Measurements from ENCODE around the gene NPPA. TPM values are rescaled to one million over a fixed set of nuclear protein-coding genes. Genes with fewer than 3 reads are reported as not detected.
A peak's percentile ranks its signal among the peaks of the same experiment; 100 is the strongest.

The NPPA gene
- polyA plus RNA-seq, 4 donors: 0.68 to 22.4 (median 1.4) TPM; not detected in 1

GRCh38 chr1:11822091-11822490 lies 25.5 kb downstream of the NPPA start:
- Histone ChIP-seq H3K4me3 (ENCODE audit: low read depth in 1 of 3, low read length in 3 of 3) (no peak overlapping the region), H3K9me3 (ENCODE audit: control insufficient read depth in 2 of 2, insufficient read depth in 1 of 2, low read depth in 1 of 2, low read length in 1 of 2) (no peaks in the 10 kb centered on the region), H3K27me3 (ENCODE audit: control insufficient read depth in 3 of 3, insufficient read depth in 3 of 3, low read length in 3 of 3) (no peaks in the 10 kb centered on the region), H3K4me1 (ENCODE audit: control insufficient read depth in 3 of 3, insufficient read depth in 2 of 3, low read depth in 1 of 3, low read length in 2 of 3) (peaks cover 0 to 2% (median 0%) of the 10 kb centered on the region in 3 donors), H3K36me3 (ENCODE audit: control insufficient read depth in 3 of 3, insufficient read depth in 2 of 3, low read depth in 1 of 3, low read length in 3 of 3) (peaks cover 12 to 68% (median 22%) of the 10 kb centered on the region in 3 donors), H3K27ac (ENCODE audit: low read depth in 1 of 3, low read length in 2 of 3) (no peak overlapping the region)
- FAIRE-seq: no peak
- WGBS, 3 donors: 91 to 97% (median 92%) methylated on average over 3 of the region's 3 CpGs
- DNase-seq: no peak

- H3K36me3 ChIP-seq (ENCODE audit: control insufficient read depth in 3 of 3, insufficient read depth in 2 of 3, low read depth in 1 of 3, low read length in 3 of 3): peaks cover 4 to 46% (median 17%) of the 10 kb centered on the region in 3 donors
- DNase-seq (peak in 1 of 2 donors; percentile 77), FAIRE-seq (no peak)
- H3K9me3 ChIP-seq (ENCODE audit: control insufficient read depth in 2 of 2, insufficient read depth in 1 of 2, low read depth in 1 of 2, low read length in 1 of 2): no peaks in the 10 kb centered on the region
- WGBS, 3 donors: 25 to 74% (median 50%) methylated on average over 12 of the region's 12 CpGs
- no peaks in the 10 kb centered on the region for H3K27me3 ChIP-seq (ENCODE audit: control insufficient read depth in 3 of 3, insufficient read depth in 3 of 3, low read length in 3 of 3)
- no peak overlapping the region for H3K4me3 ChIP-seq (ENCODE audit: low read depth in 1 of 3, low read length in 3 of 3)
- no peak overlapping the region for H3K27ac ChIP-seq (ENCODE audit: low read depth in 1 of 3, low read length in 2 of 3)
- H3K4me1 ChIP-seq (ENCODE audit: control insufficient read depth in 3 of 3, insufficient read depth in 2 of 3, low read depth in 1 of 3, low read length in 2 of 3): peaks cover 0 to 2% (median 0%) of the 10 kb centered on the region in 3 donors
These were observed 30.4 kb downstream of the NPPA start for GRCh38 chr1:11817192-11817591.

- H3K27me3 ChIP-seq (ENCODE audit: control insufficient read depth in 3 of 3, insufficient read depth in 3 of 3, low read length in 3 of 3): no peaks in the 10 kb centered on the region
- no peak overlapping the region for H3K27ac ChIP-seq (ENCODE audit: low read depth in 1 of 3, low read length in 2 of 3)
- no peak for FAIRE-seq
- no peak overlapping the region for H3K4me3 ChIP-seq (ENCODE audit: low read depth in 1 of 3, low read length in 3 of 3)
- WGBS, 3 donors: 84 to 92% (median 90%) methylated on average over 5 of the region's 5 CpGs
- no peaks in the 10 kb centered on the region for H3K9me3 ChIP-seq (ENCODE audit: control insufficient read depth in 2 of 2, insufficient read depth in 1 of 2, low read depth in 1 of 2, low read length in 1 of 2)
- H3K36me3 ChIP-seq (ENCODE audit: control insufficient read depth in 3 of 3, insufficient read depth in 2 of 3, low read depth in 1 of 3, low read length in 3 of 3): peaks cover 7 to 56% (median 17%) of the 10 kb centered on the region in 3 donors
- peaks cover 0 to 2% (median 0%) of the 10 kb centered on the region in 3 donors for H3K4me1 ChIP-seq (ENCODE audit: control insufficient read depth in 3 of 3, insufficient read depth in 2 of 3, low read depth in 1 of 3, low read length in 2 of 3)
- DNase-seq: no peak
These were observed 34.6 kb downstream of the NPPA start for GRCh38 chr1:11813021-11813420.

GRCh38 chr1:11807133-11807532 lies 40.5 kb downstream of the NPPA start:
- H3K27me3 ChIP-seq (ENCODE audit: control insufficient read depth in 3 of 3, insufficient read depth in 3 of 3, low read length in 3 of 3): no peaks in the 10 kb centered on the region
- peak overlapping the region in 2 of 3 donors; percentile 68 to 82 for H3K4me3 ChIP-seq (ENCODE audit: low read depth in 1 of 3, low read length in 3 of 3)
- DNase-seq (peak; percentile 42 to 54), FAIRE-seq (no peak)
- peak overlapping the region; percentile 85 to 98 (median 91) for H3K27ac ChIP-seq (ENCODE audit: low read depth in 1 of 3, low read length in 2 of 3)
- peaks cover 2 to 35% (median 6%) of the 10 kb centered on the region in 3 donors for H3K4me1 ChIP-seq (ENCODE audit: control insufficient read depth in 3 of 3, insufficient read depth in 2 of 3, low read depth in 1 of 3, low read length in 2 of 3)
- WGBS, 3 donors: 5 to 45% (median 23%) methylated on average over 2 of the region's 2 CpGs
- no peaks in the 10 kb centered on the region for H3K9me3 ChIP-seq (ENCODE audit: control insufficient read depth in 2 of 2, insufficient read depth in 1 of 2, low read depth in 1 of 2, low read length in 1 of 2)
- peaks cover 2 to 25% (median 7%) of the 10 kb centered on the region in 3 donors for H3K36me3 ChIP-seq (ENCODE audit: control insufficient read depth in 3 of 3, insufficient read depth in 2 of 3, low read depth in 1 of 3, low read length in 3 of 3)

- DNase-seq (peak in 1 of 2 donors; percentile 58), FAIRE-seq (no peak)
- 0 to 1% (median 1%) methylated on average over 19 to 20 of the region's 20 CpGs for WGBS, 3 donors
- no peaks in the 10 kb centered on the region for H3K9me3 ChIP-seq (ENCODE audit: control insufficient read depth in 2 of 2, insufficient read depth in 1 of 2, low read depth in 1 of 2, low read length in 1 of 2)
- H3K4me3 ChIP-seq (ENCODE audit: low read depth in 1 of 3, low read length in 3 of 3): peak overlapping the region; percentile 59 to 82 (median 68)
- H3K27ac ChIP-seq (ENCODE audit: low read depth in 1 of 3, low read length in 2 of 3): peak overlapping the region; percentile 85 to 98 (median 91)
- H3K36me3 ChIP-seq (ENCODE audit: control insufficient read depth in 3 of 3, insufficient read depth in 2 of 3, low read depth in 1 of 3, low read length in 3 of 3): peaks cover 0 to 21% (median 7%) of the 10 kb centered on the region in 3 donors
- H3K27me3 ChIP-seq (ENCODE audit: control insufficient read depth in 3 of 3, insufficient read depth in 3 of 3, low read length in 3 of 3): no peaks in the 10 kb centered on the region
- peaks cover 2 to 39% (median 6%) of the 10 kb centered on the region in 3 donors for H3K4me1 ChIP-seq (ENCODE audit: control insufficient read depth in 3 of 3, insufficient read depth in 2 of 3, low read depth in 1 of 3, low read length in 2 of 3)
These were observed 41.2 kb downstream of the NPPA start for GRCh38 chr1:11806307-11806936.

GRCh38 chr1:11805422-11806306 lies 41.9 kb downstream of the NPPA start, which contains the start of the genes CLCN6 and MTHFR:
Gene CLCN6 (plus strand): TSS chr1:11806191. CDS start chr1:11806263, 72 bp downstream.
Gene MTHFR (minus strand): TSS chr1:11805964. CDS start chr1:11803116, 2,848 bp downstream.
- Histone ChIP-seq H3K27me3 (ENCODE audit: control insufficient read depth in 3 of 3, insufficient read depth in 3 of 3, low read length in 3 of 3) (no peaks in the 10 kb centered on the region), H3K4me1 (ENCODE audit: control insufficient read depth in 3 of 3, insufficient read depth in 2 of 3, low read depth in 1 of 3, low read length in 2 of 3) (peaks cover 2 to 39% (median 6%) of the 10 kb centered on the region in 3 donors), H3K36me3 (ENCODE audit: control insufficient read depth in 3 of 3, insufficient read depth in 2 of 3, low read depth in 1 of 3, low read length in 3 of 3) (peaks cover 0 to 22% (median 12%) of the 10 kb centered on the region in 3 donors), H3K27ac (ENCODE audit: low read depth in 1 of 3, low read length in 2 of 3) (peak within 1 kb of the TSS; percentile 90 to 98 (median 92)), H3K4me3 (ENCODE audit: low read depth in 1 of 3, low read length in 3 of 3) (peak within 1 kb of the TSS; percentile 62 to 82 (median 68)), H3K9me3 (ENCODE audit: control insufficient read depth in 2 of 2, insufficient read depth in 1 of 2, low read depth in 1 of 2, low read length in 1 of 2) (no peaks in the 10 kb centered on the region)
- FAIRE-seq (no peak), DNase-seq (peak; percentile 100)
- WGBS, 3 donors: 0 to 1% (median 1%) methylated on average over 59 to 72 of the region's 72 CpGs

GRCh38 chr1:11804666-11805421 lies 42.7 kb downstream of the NPPA start:
- H3K36me3 ChIP-seq (ENCODE audit: control insufficient read depth in 3 of 3, insufficient read depth in 2 of 3, low read depth in 1 of 3, low read length in 3 of 3): peaks cover 0 to 26% (median 16%) of the 10 kb centered on the region in 3 donors
- peak overlapping the region; percentile 90 to 98 (median 92) for H3K27ac ChIP-seq (ENCODE audit: low read depth in 1 of 3, low read length in 2 of 3)
- WGBS, 3 donors: 2 to 7% (median 4%) methylated on average over 17 of the region's 17 CpGs
- FAIRE-seq: no peak
- peak; percentile 70 to 80 for DNase-seq
- H3K4me1 ChIP-seq (ENCODE audit: control insufficient read depth in 3 of 3, insufficient read depth in 2 of 3, low read depth in 1 of 3, low read length in 2 of 3): peaks cover 2 to 39% (median 6%) of the 10 kb centered on the region in 3 donors
- no peaks in the 10 kb centered on the region for H3K27me3 ChIP-seq (ENCODE audit: control insufficient read depth in 3 of 3, insufficient read depth in 3 of 3, low read length in 3 of 3)
- H3K4me3 ChIP-seq (ENCODE audit: low read depth in 1 of 3, low read length in 3 of 3): peak overlapping the region; percentile 62 to 75 (median 68)
- H3K9me3 ChIP-seq (ENCODE audit: control insufficient read depth in 2 of 2, insufficient read depth in 1 of 2, low read depth in 1 of 2, low read length in 1 of 2): no peaks in the 10 kb centered on the region

Data from small intestine (tissue), 7 donors.